ENCODE data around the gene ARAP3. TPM values are rescaled to one million over a fixed set of nuclear protein-coding genes. Genes with fewer than 3 reads are reported as not detected.

Gene ARAP3
- total and polyA plus RNA-seq, 9 of the 15 experiments (the other 6 are each of a cell fraction or from before 2014, with no cell fraction given), result 0.83 to 25.7 (median 6.4) TPM

GRCh38 chr5:141637123-141637766 lies 44.8 kb downstream of the ARAP3 start (continued):
- TF ChIP-seq ARID4B (CRISPR knock-in tag; IDR thresholded peaks at IDR 0.05) (no peak), GABPB2 (CRISPR knock-in tag; conservative IDR thresholded peaks at IDR 0.05) (no peak), ZNF449 (CRISPR knock-in tag; IDR thresholded peaks at IDR 0.05) (no peak), PURB (CRISPR knock-in tag; IDR thresholded peaks at IDR 0.05; ENCODE audit: low read depth) (no peak), ZKSCAN1 (IDR thresholded peaks at IDR 0.05; ENCODE audit: low read depth, low read length) (no peak), ZNF232 (CRISPR knock-in tag; IDR thresholded peaks at IDR 0.05) (0 out of 2 replicates have a peak, but pooled peaks have one; percentile 42), EGR1 (conservative IDR thresholded peaks at IDR 0.05) (0 out of 2 replicates have a peak, but pooled peaks have one; percentile 21), BCL6 (CRISPR knock-in tag; IDR thresholded peaks at IDR 0.05) (no peak), EHMT2 (IDR thresholded peaks at IDR 0.05) (no peak), ZNF253 (CRISPR knock-in tag; conservative IDR thresholded peaks at IDR 0.05) (no peak), ZNF707 (CRISPR knock-in tag; conservative IDR thresholded peaks at IDR 0.05) (no peak), ELK1 (CRISPR knock-in tag; IDR thresholded peaks at IDR 0.05) (no peak), PRPF4 (IDR thresholded peaks at IDR 0.05; ENCODE audit: insufficient read depth, low read depth, low read length, poor library complexity, severe bottlenecking) (no peak), RNF2 (IDR thresholded peaks at IDR 0.05) (peak; percentile 35; the same call in 1 of the 2 replicates)

Data from K562 (cell line).